ENCODE data around the gene DPH6. TPM values are rescaled to one million over a fixed set of nuclear protein-coding genes. Genes with fewer than 3 reads are reported as not detected.
A peak's percentile ranks its signal among the peaks of the same experiment; 100 is the strongest.
"Not testable (repeated sequence)": the region's sequence is repeated elsewhere in the genome, so short reads cannot be mapped to it uniquely, and the experiment has no call there.

Gene DPH6, protein sequence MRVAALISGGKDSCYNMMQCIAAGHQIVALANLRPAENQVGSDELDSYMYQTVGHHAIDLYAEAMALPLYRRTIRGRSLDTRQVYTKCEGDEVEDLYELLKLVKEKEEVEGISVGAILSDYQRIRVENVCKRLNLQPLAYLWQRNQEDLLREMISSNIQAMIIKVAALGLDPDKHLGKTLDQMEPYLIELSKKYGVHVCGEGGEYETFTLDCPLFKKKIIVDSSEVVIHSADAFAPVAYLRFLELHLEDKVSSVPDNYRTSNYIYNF
- total RNA-seq: 10 to 100 TPM; 18.0 to 26.0 (median 20.6) TPM
- polyA plus RNA-seq: 1 to 10 TPM; 5.5 to 7.4 (median 5.8) TPM
- long read RNA-seq, donor 1, transcript DPH6-205 (4 exons, 553 nt): major isoform, 6 of 14 reads
- long read RNA-seq, donor 1, transcript DPH6-201 (9 exons, 2,099 nt): minor isoform, 5 of 14 reads
- long read RNA-seq, donor 1, partial matches to known transcripts: 0 of 14 reads
- long read RNA-seq, donor 1, other reads (novel, unspliced or antisense): 1 of 14 reads
- long read RNA-seq, donor 2, transcript DPH6-202 (4 exons, 3,648 nt): major isoform, 5 of 16 reads
- long read RNA-seq, donor 2, partial matches to known transcripts: 2 of 16 reads
- long read RNA-seq, donor 2, other reads (novel, unspliced or antisense): 4 of 16 reads

DNA sequence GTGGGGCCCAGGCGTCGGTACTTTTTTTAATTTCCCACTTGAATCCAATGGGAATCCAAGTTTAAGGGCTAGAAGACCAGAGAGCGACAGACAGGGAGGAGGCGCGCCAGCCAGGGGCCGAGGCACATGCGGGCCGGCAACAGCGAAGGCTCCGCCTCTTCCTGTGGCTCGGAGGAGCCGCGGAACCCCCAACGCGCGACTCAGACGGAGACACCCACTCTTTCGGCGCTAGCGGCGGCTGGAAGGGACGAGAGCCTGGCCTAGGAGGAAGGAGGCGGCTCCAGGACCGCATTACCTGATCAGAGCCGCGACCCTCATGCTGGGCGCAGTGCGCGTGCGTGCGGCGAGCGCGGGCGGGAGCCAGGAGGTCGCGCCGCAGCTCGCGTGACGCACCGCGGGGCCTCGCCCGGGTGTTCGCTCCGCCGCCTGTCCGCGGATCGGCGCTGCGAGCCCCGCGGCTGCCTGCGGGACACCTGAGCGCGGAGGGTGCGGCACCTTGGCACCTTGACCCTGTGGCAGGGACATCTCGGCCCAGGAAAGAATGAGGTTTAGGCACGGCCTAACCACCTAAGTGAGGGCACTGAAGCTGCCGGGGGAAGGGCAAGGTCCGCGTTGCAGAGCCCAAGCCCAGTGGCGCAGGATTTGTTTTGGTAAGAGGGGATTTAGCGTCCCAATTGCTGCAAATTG lies at the start of gene DPH6:
Gene DPH6 (minus strand): TSS at position 342 of the 687 bp plus-strand sequence. CDS start 24 bp downstream, at position 318.
- Histone ChIP-seq H3K27me3 (ENCODE audit: insufficient read depth in 3 of 3, low read length in 2 of 3) (no peaks in the 10 kb centered on the region), H3K9me3 (no peaks in the 10 kb centered on the region), H3K27ac (peak within 1 kb of the TSS; percentile 96), H3K36me3 (ENCODE audit: insufficient read depth in 1 of 2, low read depth in 1 of 2) (peaks cover 0 to 11% of the 10 kb centered on the region in 2 donors), H3K4me3 (peak within 1 kb of the TSS; percentile 77), H3K4me1 (peaks cover 15% of the 10 kb centered on the region)
- peak; percentile 94 to 96 (median 94) for ATAC-seq
- TF ChIP-seq, protein P1, sequence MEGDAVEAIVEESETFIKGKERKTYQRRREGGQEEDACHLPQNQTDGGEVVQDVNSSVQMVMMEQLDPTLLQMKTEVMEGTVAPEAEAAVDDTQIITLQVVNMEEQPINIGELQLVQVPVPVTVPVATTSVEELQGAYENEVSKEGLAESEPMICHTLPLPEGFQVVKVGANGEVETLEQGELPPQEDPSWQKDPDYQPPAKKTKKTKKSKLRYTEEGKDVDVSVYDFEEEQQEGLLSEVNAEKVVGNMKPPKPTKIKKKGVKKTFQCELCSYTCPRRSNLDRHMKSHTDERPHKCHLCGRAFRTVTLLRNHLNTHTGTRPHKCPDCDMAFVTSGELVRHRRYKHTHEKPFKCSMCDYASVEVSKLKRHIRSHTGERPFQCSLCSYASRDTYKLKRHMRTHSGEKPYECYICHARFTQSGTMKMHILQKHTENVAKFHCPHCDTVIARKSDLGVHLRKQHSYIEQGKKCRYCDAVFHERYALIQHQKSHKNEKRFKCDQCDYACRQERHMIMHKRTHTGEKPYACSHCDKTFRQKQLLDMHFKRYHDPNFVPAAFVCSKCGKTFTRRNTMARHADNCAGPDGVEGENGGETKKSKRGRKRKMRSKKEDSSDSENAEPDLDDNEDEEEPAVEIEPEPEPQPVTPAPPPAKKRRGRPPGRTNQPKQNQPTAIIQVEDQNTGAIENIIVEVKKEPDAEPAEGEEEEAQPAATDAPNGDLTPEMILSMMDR (IDR thresholded peaks at IDR 0.05): no peak
- intact Hi-C loops (cut with DNase I): loop anchor here (10.0 kb wide), 1 partner anchor 149 kb away; no protein-coding TSS in a partner anchor
- peak; percentile 85 to 92 for DNase-seq
- WGBS, 3 donors: 0 to 2% (median 0%) methylated on average over 48 to 66 of the region's 66 CpGs

DNA sequence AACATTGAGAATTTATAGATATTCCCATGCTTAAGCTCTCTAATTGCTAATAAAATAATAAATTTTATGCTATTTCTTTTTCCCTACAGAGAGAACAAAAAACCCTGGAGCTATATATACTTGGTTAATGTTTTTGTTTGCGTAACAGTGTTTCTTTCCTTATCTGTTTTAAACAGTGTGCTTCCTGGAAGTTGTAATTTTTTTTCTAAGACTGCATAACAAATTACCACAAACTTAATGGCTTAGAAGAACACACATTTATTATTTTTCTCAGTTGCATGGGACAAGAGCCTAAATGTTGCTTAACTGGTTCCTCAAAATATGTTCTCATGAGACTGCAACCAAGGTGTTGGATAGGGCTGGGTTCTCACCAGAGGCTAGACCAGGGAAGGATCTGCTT lies 49.7 kb upstream of the DPH6 start:
- ATAC-seq (no peak), DNase-seq (no peak)
- Histone ChIP-seq H3K4me1 (no peaks in the 10 kb centered on the region), H3K27ac (no peak overlapping the region), H3K27me3 (ENCODE audit: insufficient read depth in 3 of 3, low read length in 2 of 3) (no peaks in the 10 kb centered on the region), H3K4me3 (no peak overlapping the region), H3K9me3 (no peaks in the 10 kb centered on the region), H3K36me3 (ENCODE audit: insufficient read depth in 1 of 2, low read depth in 1 of 2) (no peaks in the 10 kb centered on the region)
- TF ChIP-seq, protein P1 (IDR thresholded peaks at IDR 0.05): no peak
- intact Hi-C loops (cut with DNase I): no loop called here
- 48 to 94% (median 88%) methylated on average over 1 of the region's 1 CpG for WGBS, 3 donors

DNA sequence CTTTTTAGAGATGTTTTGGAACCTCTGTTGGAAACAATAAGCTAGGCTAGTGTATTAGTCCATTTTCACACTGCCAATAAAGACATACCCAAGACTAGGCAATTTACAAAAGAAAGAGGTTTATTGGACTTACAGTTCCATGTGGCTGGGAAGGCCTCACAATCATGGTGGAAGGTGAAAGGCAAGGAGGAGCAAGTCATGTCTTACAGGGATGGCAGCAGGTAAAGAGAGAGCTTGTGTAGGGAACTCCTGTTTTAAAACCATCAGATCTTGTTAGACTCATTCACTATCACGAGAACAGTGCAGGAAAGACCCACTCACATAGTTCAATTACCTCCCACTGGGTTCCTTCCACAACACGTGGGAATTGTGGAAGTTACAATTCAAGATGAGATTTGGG lies 46.0 kb upstream of the DPH6 start:
- ATAC-seq; H3K27me3 ChIP-seq (ENCODE audit: insufficient read depth in 3 of 3, low read length in 2 of 3); H3K27ac ChIP-seq; H3K36me3 ChIP-seq (ENCODE audit: insufficient read depth in 1 of 2, low read depth in 1 of 2); H3K4me1 ChIP-seq; intact Hi-C loops (cut with DNase I); DNase-seq; H3K9me3 ChIP-seq; H3K4me3 ChIP-seq: not testable (repeated sequence)
- 81 to 85% (median 82%) methylated on average over 2 of the region's 2 CpGs for WGBS, 3 donors

DNA sequence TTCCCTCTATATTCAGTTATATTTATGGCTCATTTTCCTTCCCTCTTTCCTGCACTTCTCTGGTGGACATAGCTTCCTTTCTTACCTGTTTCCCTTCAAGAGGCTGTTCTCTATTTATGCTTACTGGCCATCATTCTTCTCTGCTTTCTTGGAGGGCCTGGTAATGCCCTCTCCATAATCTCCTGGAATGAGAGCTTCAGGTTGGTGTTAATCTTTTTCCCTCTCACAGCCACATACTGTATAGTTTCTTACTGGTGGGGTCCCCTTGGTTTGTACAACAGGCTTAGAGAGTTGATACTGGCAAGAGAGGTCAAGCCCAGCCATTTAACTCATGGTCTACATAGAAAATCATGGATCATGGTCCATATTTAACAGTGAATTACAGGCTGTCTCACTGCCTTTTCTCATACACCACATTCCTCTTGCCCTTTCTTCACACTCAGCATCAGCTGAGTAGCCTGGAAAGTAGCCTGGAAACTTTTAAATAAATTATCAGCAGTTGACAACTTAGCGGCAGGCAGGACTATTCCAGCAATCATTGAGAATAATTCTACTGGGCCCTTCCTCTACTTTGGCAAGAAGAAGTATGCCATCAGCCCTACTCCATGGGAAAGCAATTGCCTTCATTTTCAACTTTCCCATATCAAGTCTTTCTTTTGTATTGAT lies 38.0 kb upstream of the DPH6 start:
- ATAC-seq: peak in 3 of 4 donors; percentile 17 to 65 (median 53)
- Histone ChIP-seq H3K27ac (no peak overlapping the region), H3K4me3 (no peak overlapping the region), H3K4me1 (no peaks in the 10 kb centered on the region), H3K36me3 (ENCODE audit: insufficient read depth in 1 of 2, low read depth in 1 of 2) (no peaks in the 10 kb centered on the region), H3K27me3 (ENCODE audit: insufficient read depth in 3 of 3, low read length in 2 of 3) (no peaks in the 10 kb centered on the region), H3K9me3 (no peaks in the 10 kb centered on the region)
- DNase-seq: no peak
- intact Hi-C loops (cut with DNase I): no loop called here
- 15 to 32% (median 30%) methylated on average over 1 of the region's 1 CpG for WGBS, 3 donors
- TF ChIP-seq, protein P1 (IDR thresholded peaks at IDR 0.05): no peak

All from psoas muscle (tissue), 8 donors.